Ecto neural progenitor cell (in vitro differentiated cells): ENCODE data around the gene PRSS23.

Experiments
- DNase-seq: peaks from one replicate; pipeline ENCODE4 v3.0.0-alpha.2; 2018; ENCODE audit warnings: low spot score

Gene PRSS23

GRCh38 chr11:86790867-86791849 is 9.2 kb upstream of the PRSS23 start:
- DNase-seq: no peak

DNA sequence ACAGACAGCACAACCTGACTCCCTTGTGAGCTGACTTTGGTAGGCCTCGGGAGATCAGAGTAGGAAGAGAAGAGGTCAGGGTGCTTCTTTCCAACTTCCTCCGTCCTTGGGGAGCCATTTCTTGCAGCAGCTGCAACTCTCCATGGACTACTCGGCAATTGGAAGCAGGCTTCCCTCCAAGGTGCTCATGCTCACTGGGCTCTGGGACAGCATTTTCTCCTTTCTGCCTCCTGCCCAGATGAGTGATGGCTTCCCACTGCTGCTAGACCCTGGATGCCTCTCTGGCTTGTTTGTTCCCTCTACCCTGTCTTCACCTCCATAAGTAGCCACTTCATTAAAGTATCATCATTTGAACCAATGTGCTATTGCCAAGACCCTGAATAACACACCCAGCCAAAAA is 8.2 kb upstream of the PRSS23 start:
- no peak for DNase-seq

- no peak for DNase-seq
Measured at GRCh38 chr11:86793307-86793706, 7.0 kb upstream of the PRSS23 start.

DNA sequence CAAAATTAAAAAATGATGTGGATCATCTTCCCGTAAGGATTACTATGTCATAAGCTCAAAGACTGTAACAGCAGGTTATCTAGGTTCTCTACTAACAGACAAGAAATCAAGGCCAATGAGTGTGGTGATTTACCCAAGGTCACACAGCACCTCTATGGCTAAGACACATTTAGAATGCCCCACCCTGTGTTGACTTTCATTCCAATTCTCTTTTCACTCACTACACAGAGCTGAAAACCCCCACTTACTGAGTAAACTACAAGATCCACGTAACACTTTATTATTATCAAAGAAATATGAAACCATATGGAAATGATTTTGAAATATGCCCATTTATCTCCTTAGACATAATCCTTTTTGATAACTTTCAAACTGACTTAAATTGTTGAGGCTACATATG is 4.8 kb upstream of the PRSS23 start:
- no peak for DNase-seq

DNA sequence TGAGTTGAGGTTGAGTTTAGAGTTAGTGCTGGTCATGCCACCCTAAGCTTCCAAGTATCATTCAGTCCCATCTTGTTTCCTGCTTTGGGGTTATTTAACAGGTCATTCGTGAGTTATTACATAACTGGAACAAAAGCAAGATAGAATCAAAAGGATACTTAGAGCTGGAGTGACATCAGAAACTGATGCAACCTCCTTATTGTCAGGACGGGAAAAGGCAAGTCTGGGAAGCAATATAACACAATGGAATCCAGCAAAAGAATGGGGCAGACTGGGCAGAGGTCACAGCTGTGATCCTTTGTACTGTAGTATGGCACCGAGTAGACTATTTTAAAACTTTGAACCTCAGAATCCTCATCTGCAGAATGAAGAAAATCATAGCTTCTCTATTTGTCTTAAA is 4.4 kb upstream of the PRSS23 start:
- no peak for DNase-seq

DNA sequence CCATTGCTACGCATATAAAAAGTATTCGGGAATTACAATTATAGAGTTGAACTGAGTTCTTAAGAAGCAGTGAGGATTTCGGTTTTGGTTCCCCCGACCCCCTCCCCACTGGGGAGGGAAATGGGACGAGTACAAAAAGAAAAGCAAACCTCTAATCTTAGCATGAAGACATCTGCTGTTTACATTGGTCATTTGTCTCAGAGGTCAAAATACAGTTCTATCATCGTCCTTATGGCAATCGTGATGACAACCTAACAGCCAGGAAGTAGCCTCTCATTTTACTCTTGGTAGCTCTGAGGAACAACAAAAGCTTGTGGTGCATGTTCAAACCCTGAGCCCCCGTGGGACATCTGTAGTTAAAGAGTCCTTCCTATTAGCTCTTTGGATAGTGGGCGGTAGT is 3.2 kb upstream of the PRSS23 start:
- no peak for DNase-seq

- no peak for DNase-seq
Measured at GRCh38 chr11:86798988-86799387, 1.4 kb upstream of the PRSS23 start.

- peak; percentile 60 for DNase-seq
Measured at GRCh38 chr11:86799680-86800075, 664 bp upstream of the PRSS23 start.

DNA sequence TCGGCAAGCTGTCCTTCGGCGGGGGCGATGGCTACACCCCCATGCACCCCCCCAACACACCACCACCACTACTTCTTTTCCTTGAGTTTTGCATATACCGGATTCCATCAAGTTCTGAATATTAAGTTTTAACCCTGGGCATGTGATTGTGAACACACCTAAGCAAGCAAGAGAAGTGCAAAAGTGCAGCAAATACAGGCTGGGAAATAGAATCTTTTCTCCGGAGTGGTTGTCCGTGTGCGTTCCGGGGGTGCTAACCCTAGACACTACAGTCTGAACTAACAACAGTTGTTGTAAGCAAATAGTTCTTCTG is 574 bp downstream of the PRSS23 start:
- no peak for DNase-seq

DNA sequence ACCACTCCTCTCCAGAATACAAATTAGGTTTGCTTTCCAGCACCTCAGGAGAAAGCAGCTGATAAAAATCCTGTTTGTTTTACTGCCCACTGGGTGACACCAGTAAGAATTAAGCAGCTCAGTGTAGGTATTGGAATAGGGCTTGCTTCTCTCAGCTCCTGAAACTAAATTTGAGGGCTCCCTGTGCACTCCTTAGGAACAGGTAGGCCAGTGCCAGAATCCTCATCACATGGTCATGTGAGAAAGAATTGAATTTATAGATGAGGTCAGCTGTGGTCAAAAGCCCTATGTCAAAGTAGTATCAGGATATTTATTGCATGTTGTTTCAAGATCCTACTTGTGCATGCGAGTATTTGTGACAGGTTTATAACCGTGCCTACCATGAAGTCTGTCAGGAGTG is 1.0 kb downstream of the PRSS23 start:
- DNase-seq: no peak

DNA sequence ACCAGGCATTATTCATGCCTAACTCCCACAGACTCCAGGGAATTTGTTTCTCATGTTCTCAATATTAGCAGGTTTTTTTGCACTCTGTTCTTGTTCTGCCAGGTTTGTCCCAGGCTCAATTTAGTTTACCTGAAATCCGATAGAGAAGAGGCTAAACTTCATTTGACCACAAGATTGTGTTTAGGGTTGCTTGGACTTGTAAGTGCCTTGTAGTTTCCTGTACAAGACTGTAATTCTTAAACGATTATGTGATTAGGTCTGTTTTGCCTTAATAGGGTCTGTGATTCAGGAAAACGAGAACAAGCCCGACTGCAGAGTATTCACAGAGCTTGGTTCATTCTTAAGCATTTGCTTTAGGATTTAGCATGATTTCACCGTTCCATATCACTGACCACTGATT is 1.8 kb downstream of the PRSS23 start:
- no peak for DNase-seq

DNA sequence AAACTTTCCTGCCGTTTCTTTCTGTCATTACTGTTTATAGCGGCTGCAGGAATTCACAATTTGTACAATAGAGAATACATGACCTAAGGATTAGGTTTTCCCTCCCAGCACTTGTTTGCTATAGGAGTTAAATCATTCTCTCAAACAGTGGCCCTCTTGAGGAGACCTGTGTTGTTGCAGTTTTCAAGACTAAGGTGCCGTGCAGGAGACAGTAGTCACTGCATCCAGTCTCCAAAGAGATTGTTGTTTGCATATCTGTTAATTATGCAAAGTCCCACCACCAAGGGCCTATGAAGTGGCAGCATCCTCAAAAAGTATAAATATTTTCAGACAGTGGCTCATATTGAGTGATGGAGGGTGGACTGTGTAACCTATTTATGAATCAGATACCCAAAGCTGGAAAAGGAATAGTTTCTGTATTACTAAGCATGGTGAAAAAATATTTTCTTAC is 2.3 kb downstream of the PRSS23 start:
- DNase-seq: no peak

- DNase-seq: no peak
Measured at GRCh38 chr11:86803136-86804045, 3.0 kb downstream of the PRSS23 start.

DNA sequence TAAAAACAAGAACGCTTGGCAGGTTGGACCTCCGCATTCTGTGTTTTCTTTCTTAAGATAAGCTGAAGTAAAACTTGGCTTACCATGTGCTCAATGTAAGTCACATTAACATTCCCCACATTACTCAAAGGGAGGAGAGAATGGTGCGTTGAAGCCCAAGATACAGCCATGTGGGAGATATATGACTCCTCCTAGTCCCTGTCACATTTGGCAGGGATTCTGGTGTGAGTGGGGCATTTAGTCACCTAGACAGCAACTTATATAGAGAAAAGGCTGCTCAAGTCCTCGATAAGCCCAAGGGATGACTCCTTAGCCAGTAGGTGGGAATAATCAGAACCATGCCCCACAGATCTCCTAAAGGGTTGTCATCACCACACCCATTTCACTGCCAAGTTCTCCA is 4.6 kb downstream of the PRSS23 start:
- no peak for DNase-seq

DNA sequence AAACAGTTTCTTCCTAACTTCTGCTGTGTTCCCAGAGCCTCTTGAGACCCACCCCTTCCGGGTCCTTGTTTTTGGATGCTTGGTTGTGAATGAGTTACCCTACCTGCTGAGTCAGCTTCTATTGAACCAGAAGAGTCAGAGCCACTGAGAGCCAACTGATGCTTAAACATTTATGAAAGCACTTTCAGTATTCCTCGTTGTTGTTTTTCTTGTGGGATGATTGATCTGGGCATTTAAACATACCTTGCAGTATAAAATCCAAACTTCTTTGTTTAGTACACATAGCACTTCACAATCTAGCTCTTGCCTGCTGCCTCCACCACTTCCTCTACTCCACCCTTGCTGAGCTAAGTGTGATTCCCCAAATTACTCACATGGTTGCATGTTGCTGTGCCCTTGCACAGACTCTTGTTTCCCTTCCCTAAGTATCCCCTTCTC is 5.5 kb downstream of the PRSS23 start:
- no peak for DNase-seq

GRCh38 chr11:86806903-86807302 is 6.6 kb downstream of the PRSS23 start:
- no peak for DNase-seq

- DNase-seq: no peak
Measured at GRCh38 chr11:86807360-86807759, 7.0 kb downstream of the PRSS23 start.

- no peak for DNase-seq
Measured at GRCh38 chr11:86809561-86809960, 9.2 kb downstream of the PRSS23 start.

DNA sequence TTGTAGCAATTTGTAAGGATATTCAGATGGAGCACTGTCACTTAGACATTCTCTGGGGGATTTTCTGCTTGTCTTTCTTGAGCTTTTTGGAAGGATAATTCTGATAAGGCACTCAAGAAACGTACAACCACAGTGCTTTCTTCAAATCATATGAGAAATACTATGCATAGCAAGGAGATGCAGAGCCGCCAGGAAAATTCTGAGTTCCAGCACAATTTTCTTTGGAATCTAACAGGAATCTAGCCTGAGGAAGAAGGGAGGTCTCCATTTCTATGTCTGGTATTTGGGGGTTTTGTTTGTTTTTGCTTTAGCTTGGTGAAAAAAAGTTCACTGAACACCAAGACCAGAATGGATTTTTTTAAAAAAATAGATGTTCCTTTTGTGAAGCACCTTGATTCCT is 9.9 kb downstream of the PRSS23 start:
- no peak for DNase-seq

DNA sequence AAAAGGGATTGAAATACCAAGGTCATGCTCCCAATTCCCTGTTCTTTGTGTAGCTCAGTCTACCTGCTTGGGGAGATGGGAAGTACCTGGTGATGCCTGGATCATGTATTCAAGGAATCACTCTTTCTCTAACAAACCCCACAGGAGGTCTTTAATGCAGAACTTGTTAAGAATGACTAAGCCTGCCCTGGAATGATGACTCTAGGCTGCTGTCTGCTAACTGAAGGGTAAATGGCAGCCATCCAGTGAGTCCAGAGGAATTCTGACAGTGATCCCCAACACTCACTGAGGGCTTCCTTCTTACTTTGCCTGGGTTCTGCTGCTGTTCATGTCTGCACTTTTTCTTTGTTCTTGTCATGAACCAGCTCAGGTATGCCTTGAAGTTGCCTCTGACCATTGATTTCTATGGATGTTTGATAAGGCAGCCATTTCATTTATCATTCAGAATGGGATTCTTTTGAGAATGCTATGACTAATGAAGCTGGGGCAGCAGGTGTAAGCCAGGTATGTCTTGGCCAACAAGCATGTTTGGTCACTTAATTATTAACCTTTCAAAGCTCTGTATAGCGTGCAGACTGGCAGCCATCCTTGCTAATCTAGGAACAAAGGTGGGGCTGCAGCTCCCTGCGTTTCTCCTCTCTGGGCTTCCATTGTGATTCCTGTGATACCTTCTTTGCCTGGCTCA is 11.4 kb downstream of the PRSS23 start:
- no peak for DNase-seq

GRCh38 chr11:86812322-86812670 is 12.0 kb downstream of the PRSS23 start:
- no peak for DNase-seq

- no peak for DNase-seq
Measured at GRCh38 chr11:86812981-86813380, 12.6 kb downstream of the PRSS23 start.

DNA sequence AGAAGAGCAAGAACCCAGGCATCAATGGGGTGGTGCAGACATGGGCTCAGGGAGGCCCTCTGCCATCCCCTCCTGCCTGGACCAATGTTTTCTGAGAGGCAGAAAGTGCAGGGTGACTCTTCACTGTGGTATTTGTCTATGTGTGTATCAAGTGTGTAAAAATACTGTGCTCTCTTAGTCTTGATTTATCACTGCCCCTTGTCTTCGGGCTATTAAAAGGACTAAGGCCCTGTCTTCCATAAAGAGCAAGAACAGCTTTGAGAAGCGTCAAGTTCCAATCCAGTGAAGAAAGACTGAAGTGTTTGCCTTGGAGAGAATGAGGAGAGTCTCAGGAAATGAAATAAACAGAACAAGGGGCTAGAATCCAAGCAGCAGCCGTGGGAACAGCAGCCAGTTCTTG is 14.4 kb downstream of the PRSS23 start:
- DNase-seq: no peak
